ENCODE results near the gene ARSI.

ARSI gene

DNA sequence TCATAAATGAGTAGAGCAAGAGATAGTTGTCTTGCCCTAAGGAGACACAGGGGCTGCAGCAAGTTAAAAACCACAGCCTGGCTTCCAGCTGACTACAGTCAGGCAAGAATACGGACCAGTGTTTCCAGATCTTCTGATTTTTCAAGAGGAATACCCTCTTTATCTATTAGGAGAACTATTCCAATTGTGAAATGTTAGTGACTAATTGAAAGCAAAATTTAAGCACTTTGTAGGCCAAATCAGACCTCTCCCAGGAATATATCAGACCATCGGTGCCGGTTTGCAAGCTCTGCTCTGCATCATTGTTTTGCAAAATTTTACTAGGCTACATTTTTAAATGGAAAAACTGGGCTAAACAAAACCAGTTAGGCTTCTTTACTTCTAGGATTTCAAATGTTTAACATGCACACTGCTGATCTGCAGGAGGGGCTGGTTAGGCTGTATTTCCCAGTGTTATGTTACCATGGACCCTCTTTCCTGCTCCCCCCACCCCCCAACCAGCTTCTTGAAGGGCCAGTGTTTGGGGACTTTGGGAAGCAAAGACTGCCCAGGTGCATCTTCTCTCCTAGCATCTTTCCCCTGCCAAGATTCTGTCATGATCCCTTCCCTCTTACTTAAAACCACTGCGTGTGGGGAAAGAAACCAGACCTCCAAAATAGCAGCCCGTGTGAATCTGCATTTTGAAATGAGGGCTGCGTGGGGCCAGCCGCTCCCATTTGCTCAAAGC lies 1.1 kb upstream of the ARSI start:
- H3K27ac ChIP-seq: no peak overlapping the region
- no peak for TF ChIP-seq ZFX (IDR thresholded peaks at IDR 0.05; ENCODE audit: borderline replicate concordance)
- TF ChIP-seq, protein P1, sequence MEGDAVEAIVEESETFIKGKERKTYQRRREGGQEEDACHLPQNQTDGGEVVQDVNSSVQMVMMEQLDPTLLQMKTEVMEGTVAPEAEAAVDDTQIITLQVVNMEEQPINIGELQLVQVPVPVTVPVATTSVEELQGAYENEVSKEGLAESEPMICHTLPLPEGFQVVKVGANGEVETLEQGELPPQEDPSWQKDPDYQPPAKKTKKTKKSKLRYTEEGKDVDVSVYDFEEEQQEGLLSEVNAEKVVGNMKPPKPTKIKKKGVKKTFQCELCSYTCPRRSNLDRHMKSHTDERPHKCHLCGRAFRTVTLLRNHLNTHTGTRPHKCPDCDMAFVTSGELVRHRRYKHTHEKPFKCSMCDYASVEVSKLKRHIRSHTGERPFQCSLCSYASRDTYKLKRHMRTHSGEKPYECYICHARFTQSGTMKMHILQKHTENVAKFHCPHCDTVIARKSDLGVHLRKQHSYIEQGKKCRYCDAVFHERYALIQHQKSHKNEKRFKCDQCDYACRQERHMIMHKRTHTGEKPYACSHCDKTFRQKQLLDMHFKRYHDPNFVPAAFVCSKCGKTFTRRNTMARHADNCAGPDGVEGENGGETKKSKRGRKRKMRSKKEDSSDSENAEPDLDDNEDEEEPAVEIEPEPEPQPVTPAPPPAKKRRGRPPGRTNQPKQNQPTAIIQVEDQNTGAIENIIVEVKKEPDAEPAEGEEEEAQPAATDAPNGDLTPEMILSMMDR (IDR thresholded peaks at IDR 0.05): no peak

DNA sequence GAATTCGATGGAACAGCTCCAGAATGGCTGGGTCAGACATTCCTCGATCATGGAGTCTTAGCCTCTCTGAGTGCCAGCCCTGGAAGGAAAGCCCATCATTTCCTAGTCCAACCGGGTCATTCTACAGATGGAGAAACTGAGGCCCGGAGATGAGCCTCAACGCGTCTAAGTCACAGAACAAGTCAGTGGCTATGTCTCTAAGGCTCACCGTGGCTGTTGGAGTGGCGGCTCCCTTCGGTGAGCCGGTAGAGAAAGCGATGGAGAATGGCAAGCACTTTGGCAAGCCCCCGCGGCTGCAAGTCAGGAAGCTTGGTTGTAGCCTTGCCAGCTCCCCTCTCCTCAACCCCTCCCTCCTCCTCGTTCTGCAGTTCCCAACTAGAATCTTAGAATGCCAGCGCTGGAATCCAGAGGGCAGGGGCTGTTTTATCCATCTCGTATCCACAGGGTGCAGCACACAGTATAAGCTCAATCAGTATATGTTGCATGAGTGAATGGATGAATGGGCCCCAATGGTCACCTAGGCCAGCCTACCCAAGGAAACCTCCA lies 438 bp upstream of the ARSI start:
- H3K27ac ChIP-seq: no peak overlapping the region
- TF ChIP-seq, protein P1 (IDR thresholded peaks at IDR 0.05): no peak
- TF ChIP-seq ZFX (IDR thresholded peaks at IDR 0.05; ENCODE audit: borderline replicate concordance): no peak

DNA sequence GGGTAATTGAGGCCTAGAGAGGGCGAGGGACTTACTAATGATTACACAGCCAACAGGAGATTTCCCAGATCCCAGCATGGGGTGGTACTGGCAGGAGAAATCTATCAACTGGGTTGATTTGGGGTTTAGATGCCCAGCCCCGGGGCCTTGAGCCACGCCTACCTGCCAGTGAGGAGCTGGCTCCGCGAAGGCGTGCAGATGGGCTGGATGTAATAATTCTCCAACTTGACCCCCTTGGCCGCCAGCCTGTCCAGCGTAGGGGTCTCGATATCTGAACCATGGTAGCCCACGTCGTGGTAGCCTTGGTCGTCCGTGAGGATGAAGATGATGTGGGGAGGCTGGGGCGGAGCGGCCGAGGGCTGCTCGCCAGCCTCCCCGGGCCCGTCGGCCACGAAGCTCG lies 804 bp downstream of the ARSI start:
- TF ChIP-seq ZFX (IDR thresholded peaks at IDR 0.05; ENCODE audit: borderline replicate concordance): no peak
- TF ChIP-seq, protein P1 (IDR thresholded peaks at IDR 0.05): no peak
- H3K27ac ChIP-seq: no peak overlapping the region

DNA sequence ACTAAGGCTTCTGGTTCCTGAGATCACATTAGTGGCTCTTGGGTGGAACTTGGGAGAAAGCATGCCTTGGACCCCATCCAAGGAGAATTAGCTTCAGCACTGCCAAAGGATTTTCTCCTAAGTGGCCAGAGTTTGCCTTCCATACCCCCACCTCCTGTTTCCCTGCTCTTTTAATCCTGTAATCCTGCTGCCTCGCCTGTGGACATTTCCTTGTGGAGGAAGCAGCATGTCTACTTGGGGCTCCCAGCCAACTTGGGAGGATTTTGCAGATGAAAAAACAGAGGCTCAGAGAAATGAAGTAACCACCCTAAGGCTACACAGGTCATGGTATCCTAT lies 1.6 kb downstream of the ARSI start:
- TF ChIP-seq, protein P1 (IDR thresholded peaks at IDR 0.05): no peak
- TF ChIP-seq ZFX (IDR thresholded peaks at IDR 0.05; ENCODE audit: borderline replicate concordance): no peak
- H3K27ac ChIP-seq: no peak overlapping the region

DNA sequence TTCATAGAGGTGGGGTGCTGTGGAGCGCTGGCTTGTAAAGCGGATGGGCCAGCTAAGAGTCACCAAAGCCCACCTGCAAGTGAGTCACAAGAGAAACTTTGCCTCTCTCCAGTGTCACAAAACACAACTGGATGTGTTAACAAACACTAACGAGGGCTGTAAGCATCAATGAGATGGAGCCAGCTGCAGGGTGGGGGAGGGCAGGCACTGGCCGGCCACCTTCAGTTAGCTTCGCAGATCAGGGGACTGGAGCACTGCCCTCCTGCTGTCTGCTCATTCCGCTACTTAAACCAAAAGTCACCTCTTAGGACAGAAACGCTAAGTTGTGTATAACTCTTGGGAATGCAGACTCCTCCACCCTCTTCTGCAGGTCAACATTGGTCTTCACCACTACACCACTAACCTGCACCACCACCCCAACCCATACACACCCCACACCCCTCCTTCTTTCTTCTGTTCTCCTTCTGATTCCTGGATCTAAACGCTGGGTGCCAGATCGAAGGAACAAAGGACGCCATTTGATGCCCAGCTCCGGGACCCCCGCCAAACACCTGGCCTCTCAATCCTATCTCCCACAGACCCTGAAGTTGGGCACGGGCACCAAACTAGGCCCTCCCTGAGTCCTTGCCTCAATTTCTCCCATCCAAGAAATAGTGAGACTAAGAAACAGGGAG lies 2.1 kb downstream of the ARSI start:
- H3K27ac ChIP-seq: no peak overlapping the region
- TF ChIP-seq, protein P1 (IDR thresholded peaks at IDR 0.05): no peak
- no peak for TF ChIP-seq ZFX (IDR thresholded peaks at IDR 0.05; ENCODE audit: borderline replicate concordance)

DNA sequence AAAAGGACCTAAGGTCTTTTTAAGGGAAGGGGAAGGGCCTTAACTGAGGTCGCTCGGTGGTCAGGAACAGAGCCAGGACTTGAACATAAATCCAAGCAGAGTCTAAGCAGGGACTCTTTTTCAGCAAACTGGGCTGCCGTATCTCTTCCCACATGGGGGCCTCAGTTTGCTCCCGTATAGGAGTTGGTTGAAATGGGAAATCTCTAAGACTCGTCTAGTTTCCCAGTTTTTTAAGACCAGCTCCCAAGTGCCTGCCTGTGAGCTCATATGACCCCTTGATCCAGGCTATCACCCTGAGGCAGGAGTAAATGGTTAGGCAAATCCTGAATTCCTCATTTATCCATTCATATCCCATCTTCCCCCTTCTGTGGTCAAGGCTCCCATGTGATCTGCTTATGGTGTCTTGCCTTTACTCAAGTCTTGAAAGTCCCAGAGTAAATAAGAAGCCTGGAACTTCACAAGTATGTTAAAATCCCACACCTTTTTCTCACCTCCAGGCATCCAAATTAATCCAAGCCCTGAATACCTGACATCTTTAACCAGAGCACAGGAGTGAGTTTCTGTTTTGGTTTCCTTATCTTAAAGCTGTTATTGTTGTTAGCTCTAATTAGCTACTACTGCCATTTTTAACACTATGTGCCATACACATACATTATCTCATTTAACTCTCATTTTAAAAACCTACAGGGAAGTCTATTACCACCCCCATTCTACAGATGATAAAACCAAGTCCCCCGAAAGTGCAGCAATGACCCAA lies 3.0 kb downstream of the ARSI start:
- no peak for TF ChIP-seq ZFX (IDR thresholded peaks at IDR 0.05; ENCODE audit: borderline replicate concordance)
- TF ChIP-seq, protein P1 (IDR thresholded peaks at IDR 0.05): no peak
- H3K27ac ChIP-seq: no peak overlapping the region
